ENCODE data around the gene SYDE2. TPM values are rescaled to one million over a fixed set of nuclear protein-coding genes. Genes with fewer than 3 reads are reported as not detected.

The SYDE2 gene
- total and polyA plus RNA-seq, 9 of the 15 experiments (the other 6 are each of a cell fraction or from before 2014, with no cell fraction given): 0.39 to 8.7 (median 4.5) TPM

DNA sequence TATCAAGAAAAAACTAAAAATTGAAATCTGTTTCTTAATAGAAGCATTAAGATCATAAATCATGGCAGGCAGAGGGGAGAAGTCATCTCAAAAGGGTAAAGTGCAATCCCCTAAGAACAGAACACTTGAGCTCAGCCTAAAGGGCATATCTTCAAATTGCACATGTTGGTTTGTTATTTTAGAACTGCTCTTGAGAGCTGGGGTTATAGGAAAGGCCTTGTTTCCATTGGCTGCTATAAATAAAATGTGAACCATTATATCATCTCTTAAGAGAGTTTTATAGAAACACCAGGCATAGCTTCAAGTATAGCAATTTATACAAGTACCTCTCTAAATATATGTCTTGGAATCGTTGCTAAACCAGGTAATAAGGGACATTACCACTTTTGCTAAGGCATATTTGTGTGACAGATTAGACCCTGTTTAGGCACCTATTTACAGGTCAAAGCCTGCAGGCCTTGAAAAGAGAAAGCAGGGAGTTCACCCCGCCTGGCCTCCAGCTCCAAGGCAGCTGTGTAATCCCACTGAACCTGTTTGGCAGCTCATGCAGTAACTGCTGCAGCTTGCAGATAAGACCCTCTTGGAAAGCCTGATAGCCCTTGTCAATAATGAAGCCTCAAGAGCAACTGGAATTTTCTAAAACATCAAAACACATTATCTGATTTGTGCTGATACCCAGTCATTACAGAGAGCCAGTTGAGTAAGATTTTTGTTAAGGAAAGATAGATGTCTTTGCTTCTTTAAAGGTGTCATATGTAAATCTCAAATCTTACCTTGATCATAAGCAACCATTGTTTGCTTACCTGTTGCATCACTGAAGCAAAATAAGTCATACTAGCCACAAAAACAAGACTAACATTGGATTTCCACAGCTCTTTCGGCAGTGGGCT lies 24.2 kb upstream of the SYDE2 start (continued):
- TF ChIP-seq, protein P1, sequence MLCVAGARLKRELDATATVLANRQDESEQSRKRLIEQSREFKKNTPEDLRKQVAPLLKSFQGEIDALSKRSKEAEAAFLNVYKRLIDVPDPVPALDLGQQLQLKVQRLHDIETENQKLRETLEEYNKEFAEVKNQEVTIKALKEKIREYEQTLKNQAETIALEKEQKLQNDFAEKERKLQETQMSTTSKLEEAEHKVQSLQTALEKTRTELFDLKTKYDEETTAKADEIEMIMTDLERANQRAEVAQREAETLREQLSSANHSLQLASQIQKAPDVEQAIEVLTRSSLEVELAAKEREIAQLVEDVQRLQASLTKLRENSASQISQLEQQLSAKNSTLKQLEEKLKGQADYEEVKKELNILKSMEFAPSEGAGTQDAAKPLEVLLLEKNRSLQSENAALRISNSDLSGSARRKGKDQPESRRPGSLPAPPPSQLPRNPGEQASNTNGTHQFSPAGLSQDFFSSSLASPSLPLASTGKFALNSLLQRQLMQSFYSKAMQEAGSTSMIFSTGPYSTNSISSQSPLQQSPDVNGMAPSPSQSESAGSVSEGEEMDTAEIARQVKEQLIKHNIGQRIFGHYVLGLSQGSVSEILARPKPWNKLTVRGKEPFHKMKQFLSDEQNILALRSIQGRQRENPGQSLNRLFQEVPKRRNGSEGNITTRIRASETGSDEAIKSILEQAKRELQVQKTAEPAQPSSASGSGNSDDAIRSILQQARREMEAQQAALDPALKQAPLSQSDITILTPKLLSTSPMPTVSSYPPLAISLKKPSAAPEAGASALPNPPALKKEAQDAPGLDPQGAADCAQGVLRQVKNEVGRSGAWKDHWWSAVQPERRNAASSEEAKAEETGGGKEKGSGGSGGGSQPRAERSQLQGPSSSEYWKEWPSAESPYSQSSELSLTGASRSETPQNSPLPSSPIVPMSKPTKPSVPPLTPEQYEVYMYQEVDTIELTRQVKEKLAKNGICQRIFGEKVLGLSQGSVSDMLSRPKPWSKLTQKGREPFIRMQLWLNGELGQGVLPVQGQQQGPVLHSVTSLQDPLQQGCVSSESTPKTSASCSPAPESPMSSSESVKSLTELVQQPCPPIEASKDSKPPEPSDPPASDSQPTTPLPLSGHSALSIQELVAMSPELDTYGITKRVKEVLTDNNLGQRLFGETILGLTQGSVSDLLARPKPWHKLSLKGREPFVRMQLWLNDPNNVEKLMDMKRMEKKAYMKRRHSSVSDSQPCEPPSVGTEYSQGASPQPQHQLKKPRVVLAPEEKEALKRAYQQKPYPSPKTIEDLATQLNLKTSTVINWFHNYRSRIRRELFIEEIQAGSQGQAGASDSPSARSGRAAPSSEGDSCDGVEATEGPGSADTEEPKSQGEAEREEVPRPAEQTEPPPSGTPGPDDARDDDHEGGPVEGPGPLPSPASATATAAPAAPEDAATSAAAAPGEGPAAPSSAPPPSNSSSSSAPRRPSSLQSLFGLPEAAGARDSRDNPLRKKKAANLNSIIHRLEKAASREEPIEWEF (CRISPR knock-in tag; IDR thresholded peaks at IDR 0.05): peak; percentile 89; the same call in 1 of the 2 replicates
- TF ChIP-seq ZFP30 (CRISPR knock-in tag; IDR thresholded peaks at IDR 0.05; ENCODE audit: borderline replicate concordance): no peak
- TF ChIP-seq SP2 (IDR thresholded peaks at IDR 0.05; ENCODE audit: extremely low read depth, low read depth, low read length, poor library complexity, severe bottlenecking): no peak
- TF ChIP-seq, protein P2, sequence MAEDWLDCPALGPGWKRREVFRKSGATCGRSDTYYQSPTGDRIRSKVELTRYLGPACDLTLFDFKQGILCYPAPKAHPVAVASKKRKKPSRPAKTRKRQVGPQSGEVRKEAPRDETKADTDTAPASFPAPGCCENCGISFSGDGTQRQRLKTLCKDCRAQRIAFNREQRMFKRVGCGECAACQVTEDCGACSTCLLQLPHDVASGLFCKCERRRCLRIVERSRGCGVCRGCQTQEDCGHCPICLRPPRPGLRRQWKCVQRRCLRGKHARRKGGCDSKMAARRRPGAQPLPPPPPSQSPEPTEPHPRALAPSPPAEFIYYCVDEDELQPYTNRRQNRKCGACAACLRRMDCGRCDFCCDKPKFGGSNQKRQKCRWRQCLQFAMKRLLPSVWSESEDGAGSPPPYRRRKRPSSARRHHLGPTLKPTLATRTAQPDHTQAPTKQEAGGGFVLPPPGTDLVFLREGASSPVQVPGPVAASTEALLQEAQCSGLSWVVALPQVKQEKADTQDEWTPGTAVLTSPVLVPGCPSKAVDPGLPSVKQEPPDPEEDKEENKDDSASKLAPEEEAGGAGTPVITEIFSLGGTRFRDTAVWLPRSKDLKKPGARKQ (CRISPR knock-in tag; IDR thresholded peaks at IDR 0.05): no peak
- TF ChIP-seq ZNF764 (CRISPR knock-in tag; IDR thresholded peaks at IDR 0.05; ENCODE audit: low read depth): no peak
- TF ChIP-seq TAF1 (IDR thresholded peaks at IDR 0.05; ENCODE audit: control insufficient read depth, extremely low read depth, insufficient read depth, low read length, severe bottlenecking): peak; percentile 39
- TF ChIP-seq YY1 (IDR thresholded peaks at IDR 0.05; ENCODE audit: borderline replicate concordance in 1 of 3, control insufficient read depth in 1 of 3, extremely low read depth in 1 of 3, insufficient read depth in 3 of 3, insufficient read length in 1 of 3, insufficient replicate concordance in 2 of 3, low read depth in 1 of 3, low read length in 2 of 3): no peak
- TF ChIP-seq, protein P3, sequence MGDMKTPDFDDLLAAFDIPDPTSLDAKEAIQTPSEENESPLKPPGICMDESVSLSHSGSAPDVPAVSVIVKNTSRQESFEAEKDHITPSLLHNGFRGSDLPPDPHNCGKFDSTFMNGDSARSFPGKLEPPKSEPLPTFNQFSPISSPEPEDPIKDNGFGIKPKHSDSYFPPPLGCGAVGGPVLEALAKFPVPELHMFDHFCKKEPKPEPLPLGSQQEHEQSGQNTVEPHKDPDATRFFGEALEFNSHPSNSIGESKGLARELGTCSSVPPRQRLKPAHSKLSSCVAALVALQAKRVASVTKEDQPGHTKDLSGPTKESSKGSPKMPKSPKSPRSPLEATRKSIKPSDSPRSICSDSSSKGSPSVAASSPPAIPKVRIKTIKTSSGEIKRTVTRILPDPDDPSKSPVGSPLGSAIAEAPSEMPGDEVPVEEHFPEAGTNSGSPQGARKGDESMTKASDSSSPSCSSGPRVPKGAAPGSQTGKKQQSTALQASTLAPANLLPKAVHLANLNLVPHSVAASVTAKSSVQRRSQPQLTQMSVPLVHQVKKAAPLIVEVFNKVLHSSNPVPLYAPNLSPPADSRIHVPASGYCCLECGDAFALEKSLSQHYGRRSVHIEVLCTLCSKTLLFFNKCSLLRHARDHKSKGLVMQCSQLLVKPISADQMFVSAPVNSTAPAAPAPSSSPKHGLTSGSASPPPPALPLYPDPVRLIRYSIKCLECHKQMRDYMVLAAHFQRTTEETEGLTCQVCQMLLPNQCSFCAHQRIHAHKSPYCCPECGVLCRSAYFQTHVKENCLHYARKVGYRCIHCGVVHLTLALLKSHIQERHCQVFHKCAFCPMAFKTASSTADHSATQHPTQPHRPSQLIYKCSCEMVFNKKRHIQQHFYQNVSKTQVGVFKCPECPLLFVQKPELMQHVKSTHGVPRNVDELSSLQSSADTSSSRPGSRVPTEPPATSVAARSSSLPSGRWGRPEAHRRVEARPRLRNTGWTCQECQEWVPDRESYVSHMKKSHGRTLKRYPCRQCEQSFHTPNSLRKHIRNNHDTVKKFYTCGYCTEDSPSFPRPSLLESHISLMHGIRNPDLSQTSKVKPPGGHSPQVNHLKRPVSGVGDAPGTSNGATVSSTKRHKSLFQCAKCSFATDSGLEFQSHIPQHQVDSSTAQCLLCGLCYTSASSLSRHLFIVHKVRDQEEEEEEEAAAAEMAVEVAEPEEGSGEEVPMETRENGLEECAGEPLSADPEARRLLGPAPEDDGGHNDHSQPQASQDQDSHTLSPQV (IDR thresholded peaks at IDR 0.05): peak; percentile 41; the same call in 1 of the 2 replicates
- TF ChIP-seq, protein P4, sequence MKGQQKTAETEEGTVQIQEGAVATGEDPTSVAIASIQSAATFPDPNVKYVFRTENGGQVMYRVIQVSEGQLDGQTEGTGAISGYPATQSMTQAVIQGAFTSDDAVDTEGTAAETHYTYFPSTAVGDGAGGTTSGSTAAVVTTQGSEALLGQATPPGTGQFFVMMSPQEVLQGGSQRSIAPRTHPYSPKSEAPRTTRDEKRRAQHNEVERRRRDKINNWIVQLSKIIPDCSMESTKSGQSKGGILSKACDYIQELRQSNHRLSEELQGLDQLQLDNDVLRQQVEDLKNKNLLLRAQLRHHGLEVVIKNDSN (CRISPR knock-in tag; IDR thresholded peaks at IDR 0.05): no peak
- TF ChIP-seq FOXA3 (CRISPR knock-in tag; conservative IDR thresholded peaks at IDR 0.05 in 1 of 2, IDR thresholded peaks at IDR 0.05 in 1 of 2): peak; percentile 96 to 97; a peak in 3 of 4 replicates
